CD1c-positive myeloid dendritic cell (primary cell): ENCODE data around the gene BAMBI.
"Not testable (repeated sequence)": the region's sequence is repeated elsewhere in the genome, so short reads cannot be mapped to it uniquely, and the experiment has no call there.

Experiments
- DNase-seq: peaks from one replicate; pipeline ENCODE4 v3.0.0-alpha.2; 2016; ENCODE audit errors: extremely low spot score

BAMBI gene

DNA sequence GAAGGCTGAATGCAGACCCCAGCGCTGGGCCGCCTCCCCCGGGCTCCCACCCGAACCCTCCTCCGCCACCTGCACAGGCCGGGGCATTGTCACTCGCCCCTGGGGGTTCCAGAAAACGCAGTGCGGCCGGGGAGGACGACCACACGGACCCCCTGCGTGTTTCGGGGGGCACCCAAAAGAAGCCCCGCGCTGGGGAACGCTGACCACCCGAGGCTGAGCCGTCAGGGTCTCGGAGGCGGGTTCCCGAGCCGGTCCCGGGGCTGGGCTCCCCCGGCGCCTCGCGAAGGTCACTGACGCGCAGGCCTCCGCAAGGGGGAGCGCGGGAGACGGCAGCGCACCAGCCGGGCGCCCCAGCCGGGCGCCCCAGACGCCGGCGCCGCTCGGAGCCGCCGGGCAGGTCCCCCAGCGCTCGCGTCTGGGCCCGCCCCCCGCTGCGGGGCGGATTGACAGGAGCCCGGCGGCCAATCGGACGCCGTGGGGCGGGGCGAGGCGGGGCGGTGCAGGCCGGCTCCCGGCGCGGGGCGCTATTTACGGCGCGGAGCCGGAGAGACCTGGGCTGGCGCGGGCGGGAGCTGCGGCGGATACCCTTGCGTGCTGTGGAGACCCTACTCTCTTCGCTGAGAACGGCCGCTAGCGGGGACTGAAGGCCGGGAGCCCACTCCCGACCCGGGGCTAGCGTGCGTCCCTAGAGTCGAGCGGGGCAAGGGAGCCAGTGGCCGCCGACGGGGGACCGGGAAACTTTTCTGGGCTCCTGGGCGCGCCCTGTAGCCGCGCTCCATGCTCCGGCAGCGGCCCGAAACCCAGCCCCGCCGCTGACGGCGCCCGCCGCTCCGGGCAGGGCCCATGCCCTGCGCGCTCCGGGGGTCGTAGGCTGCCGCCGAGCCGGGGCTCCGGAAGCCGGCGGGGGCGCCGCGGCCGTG lies at the start of gene BAMBI:
TSS of gene BAMBI (plus strand) at position 554 of the 920 bp plus-strand sequence. CDS start 377 bp downstream, outside the sequence.
- DNase-seq = peak; percentile 95

DNA sequence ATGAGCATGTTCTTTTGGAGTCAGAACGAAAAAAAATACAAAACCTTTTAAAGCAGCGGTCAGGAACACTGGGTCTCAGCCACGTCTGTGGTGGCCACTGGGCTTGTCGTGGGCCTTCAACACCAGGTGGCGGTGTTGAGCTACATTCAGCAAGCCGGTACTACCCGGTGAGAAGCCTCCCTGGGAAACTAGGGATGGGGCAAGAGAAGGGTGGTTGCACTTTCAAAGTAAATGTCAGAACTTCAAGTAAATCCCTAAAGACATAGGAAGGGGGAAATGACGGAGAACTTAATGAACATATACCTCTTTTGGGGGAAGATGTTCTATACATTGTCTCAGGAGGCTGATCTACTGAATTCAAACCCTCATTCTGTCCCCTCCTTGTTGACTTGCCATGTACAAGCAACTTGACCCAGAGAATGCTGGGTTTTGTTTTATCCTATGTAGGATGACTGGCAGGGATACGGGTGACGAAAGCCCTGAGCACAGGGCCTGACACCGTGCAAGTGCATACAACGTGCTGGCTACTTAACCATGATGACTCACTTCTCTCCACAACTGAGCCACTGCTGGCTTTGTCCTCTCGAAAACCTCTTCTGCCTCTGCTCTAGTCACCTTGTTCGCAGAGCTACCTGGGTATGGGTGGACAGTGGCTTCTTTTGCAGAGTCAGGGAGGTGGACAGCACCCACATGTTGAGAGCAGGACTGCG lies 49.0 kb upstream of the BAMBI start:
- peak; percentile 75 for DNase-seq

- DNase-seq = no peak
Observed at GRCh38 chr10:28631896-28632583, 45.3 kb upstream of the BAMBI start.

DNA sequence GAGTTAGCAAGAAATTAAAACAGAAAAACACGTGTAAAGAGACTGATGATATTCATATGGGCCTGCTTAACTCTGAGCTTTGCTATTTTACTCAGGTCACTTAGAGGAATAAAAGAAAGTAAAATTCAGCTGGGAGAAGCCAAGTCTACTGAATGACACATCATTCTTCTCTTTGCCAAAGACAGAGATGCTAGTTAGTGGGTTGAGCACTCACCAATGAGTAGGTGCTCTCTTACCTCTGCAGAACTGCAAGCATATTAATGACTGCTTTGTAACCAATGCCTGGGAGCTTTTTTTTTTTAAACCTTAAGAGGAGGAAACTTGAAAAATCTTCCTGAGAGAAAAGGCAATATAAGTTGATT lies 44.8 kb upstream of the BAMBI start:
- DNase-seq = no peak

DNA sequence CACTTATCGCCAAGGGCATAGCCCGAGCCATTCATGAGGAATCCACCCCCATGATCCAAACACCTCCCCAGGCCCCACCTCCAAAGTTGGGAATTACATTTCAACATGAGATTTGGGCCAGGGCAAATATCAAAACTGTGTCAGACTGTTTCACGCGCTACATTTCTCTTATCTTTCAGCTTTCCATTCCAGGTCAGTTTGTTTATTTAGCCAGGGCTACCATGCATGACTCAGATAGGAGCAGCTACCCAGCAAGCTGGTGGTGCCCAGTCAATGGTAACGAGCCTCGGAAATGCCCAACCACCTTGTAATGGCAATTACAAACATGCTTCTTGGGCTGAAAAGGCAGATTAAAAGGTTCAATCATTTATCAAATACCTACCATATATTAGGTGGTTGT lies 43.6 kb upstream of the BAMBI start:
- DNase-seq = no peak

DNA sequence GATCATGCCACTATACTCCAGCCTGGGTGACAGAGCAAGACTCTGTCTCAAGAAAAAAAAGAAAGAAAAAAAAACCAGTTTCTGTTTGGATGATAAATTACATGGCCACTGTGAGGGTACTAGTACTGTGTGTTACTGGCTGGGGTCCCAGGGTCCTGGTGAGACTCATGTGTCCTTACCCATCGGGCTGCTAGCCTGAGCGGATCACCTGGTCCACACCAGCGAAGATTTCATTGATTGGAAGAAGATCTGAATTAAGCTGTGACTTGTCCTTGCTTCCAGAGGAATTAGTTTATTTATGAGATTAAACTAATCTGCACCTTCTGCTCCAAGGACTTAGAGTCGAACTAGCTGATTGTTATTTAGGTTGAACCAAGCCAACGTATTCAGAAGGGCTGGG lies 40.0 kb upstream of the BAMBI start:
- no peak for DNase-seq

DNA sequence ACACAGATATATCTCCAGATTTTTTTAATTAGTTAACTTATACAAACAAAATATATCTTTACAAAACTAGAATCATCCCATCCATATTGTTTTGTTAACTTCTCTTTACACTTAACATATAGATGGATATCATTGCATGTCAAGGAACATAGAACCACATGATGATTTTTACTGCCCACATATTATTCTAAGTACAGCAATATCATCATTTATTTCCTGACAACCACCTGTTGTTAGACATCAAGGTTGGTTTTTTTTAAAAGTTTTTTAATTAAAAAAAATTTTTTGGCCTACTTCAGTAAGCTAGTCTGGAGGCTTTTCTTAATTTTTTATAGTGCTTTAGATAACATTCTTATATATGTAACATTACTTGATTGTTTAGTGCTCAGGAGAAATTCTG lies 38.9 kb upstream of the BAMBI start:
- no peak for DNase-seq

- no peak for DNase-seq
Observed at GRCh38 chr10:28640551-28640950, 36.8 kb upstream of the BAMBI start.

GRCh38 chr10:28644647-28645046 lies 32.7 kb upstream of the BAMBI start:
- DNase-seq = no peak

DNA sequence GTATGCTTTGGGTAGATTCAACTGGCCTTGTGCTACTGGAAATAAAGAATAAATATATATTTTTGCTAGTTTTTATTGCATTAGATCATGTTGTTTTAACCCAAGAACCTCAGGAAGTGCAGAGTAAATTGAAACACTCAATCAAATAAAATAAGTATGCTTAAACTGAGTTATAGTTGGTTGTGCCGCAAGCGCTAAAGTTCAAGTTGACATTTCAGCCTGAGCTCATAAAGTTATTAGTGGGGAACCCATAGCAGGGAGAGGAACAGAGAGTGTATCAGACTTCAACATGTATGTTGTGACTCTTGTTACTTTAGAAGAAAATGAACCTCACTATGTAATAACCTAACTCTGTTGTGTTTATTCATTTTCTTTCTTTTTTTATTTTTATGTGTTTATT lies 25.2 kb upstream of the BAMBI start:
- no peak for DNase-seq

DNA sequence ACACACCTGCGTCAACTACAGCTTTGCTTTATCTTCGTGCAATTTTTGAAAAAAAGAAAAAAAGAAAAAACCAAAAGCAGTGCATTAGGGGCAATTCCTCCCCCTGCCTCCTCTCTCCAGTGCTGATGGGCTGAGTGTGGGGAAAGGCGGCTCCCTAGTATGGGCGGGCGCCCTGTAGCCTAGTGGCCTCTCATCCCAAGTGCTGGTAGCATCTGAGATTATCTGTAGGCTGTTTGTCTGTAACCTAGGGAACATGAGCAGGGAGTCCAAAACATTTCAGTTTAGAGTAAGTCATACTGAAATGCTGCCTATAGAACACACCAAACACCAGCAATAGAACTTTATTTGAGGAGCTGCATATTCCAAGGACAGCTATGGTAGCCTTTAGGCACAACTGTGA lies 24.6 kb upstream of the BAMBI start:
- DNase-seq = no peak

- DNase-seq = not testable (repeated sequence)
Observed at GRCh38 chr10:28658824-28659223, 18.5 kb upstream of the BAMBI start.

DNA sequence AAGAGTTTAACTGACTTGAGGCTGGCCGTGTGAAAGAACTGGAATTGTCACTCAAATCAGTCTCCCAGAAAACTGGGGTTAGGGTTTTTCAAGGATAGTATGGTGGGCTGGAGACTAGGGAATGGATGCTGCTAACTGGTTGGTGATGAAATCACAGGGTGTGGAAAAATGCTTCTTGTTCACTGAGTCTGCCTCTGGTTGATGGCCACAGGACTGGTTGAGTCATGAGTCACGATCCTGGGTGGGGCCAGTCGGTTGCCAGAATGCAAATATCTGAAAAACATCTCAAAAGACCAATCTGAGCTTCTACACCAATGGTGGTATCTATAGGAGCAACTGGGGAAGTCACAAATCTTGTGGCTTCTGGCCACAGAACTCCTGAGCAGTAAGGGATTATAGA lies 16.3 kb upstream of the BAMBI start:
- DNase-seq = no peak

GRCh38 chr10:28663576-28664368 lies 13.5 kb upstream of the BAMBI start:
- peak; percentile 80 for DNase-seq

- no peak for DNase-seq
Observed at GRCh38 chr10:28664369-28664740, 13.0 kb upstream of the BAMBI start.

DNA sequence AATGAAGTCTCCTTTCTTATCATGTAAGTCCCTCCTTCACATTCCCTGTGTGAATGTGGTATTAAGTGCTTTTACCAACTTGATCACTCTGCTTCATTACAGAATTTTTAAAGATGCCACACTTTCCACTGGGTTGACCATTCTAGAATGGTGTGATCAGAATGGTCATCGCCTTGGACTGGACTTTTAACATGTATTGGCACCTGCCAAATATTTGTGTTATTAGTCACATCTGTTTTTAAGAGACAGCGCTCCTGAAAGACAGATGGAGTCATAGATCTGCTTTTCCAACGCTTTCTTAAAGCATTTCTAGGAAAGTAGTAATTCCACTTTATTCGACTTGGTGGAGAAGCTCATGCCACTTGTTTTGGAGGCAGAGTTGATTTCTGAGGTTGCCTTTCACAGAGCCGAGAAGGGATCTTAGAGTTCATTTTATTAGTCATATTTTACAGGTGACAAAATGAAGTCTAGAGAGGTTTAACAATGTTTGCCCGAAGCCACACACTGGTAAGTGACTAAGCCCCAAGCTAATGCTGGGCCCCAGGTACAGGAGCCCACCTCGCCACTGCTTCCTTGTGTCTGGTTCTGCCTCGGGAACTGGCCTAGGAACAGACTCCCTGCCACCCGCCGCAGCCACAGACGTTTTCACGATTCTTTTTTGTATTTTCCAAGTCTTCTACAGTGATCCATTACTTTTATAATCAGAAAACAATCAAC lies 10.4 kb upstream of the BAMBI start:
- no peak for DNase-seq

DNA sequence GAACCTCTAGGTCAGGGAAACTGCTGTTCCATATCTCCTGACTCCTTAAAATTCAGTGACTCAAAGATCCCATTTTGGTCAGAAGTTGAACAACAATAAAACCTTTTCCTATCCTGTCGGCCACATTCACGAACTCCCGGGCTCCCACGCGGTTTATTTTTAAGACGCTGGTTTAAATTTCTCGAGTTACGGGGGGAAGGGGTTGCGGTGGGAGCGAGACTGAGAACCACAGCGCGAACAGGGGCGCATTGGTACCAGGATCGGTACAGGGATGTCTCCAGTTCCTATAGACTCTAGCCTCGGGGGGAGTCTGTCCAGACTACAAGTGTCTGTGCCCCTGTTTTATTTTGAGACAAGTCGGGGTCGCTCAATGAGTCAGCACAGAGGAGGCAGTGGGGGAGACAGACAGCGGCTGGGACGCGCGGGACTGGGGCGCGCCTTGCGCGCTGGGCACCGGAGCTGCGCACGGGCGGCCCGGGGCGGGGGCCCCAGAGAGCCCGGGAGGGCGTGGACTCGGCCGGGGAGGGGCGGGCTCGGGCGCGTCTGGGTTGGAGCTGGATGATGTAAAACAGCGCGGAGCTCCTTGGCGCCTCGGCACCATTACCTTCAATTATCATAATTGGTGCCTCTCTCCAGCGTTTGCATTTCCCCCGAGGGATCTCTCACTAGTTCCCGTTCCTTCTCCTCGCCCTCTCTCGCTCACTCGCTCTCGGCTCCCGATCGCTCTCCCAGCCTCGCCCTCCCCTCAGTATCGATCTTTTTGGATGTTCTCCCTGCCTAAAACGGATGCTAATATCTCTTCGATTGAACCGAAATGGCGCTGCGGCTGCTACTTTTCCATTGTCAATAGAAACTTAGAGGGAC lies 8.7 kb upstream of the BAMBI start:
- DNase-seq = peak; percentile 3

- DNase-seq = no peak
Observed at GRCh38 chr10:28669227-28670173, 7.8 kb upstream of the BAMBI start.

- no peak for DNase-seq
Observed at GRCh38 chr10:28674782-28675181, 2.5 kb upstream of the BAMBI start.
